ENCODE data around the gene LTBP3. TPM values are rescaled to one million over a fixed set of nuclear protein-coding genes. Genes with fewer than 3 reads are reported as not detected.

LTBP3 gene
- total and polyA plus RNA-seq, 8 donors = 44.7 to 151 (median 68.6) TPM

- no peaks in the 10 kb centered on the region for H3K27me3 ChIP-seq
- no peak for TF ChIP-seq CTCF (IDR thresholded peaks at IDR 0.05)
- H3K4me3 ChIP-seq = peak overlapping the region; percentile 46 to 81 (median 72)
- peaks cover 0 to 24% (median 4%) of the 10 kb centered on the region in 3 donors for H3K36me3 ChIP-seq
- no peak for DNase-seq
- no peaks in the 10 kb centered on the region for H3K9me3 ChIP-seq
- no peak for FAIRE-seq
- peaks cover 28 to 32% (median 29%) of the 10 kb centered on the region in 3 donors for H3K4me1 ChIP-seq
- WGBS, 2 donors = 1% methylated on average over 6 of the region's 6 CpGs
- intact Hi-C loops (cut with DNase I) = loop anchor here in 1 of 3 donors (2.0 kb wide), 1 partner anchor 76 kb away; the partner anchor contains the start of gene NEAT1
- ATAC-seq = no peak
- H3K27ac ChIP-seq = peak overlapping the region; percentile 96 to 99 (median 98)
These were observed 59.5 kb downstream of the LTBP3 start for GRCh38 chr11:65498727-65498976.

- peak overlapping the region; percentile 46 to 81 (median 72) for H3K4me3 ChIP-seq
- ATAC-seq (peak; percentile 8 to 36 (median 24)), FAIRE-seq (no peak), DNase-seq (peak in 4 of 6 donors; percentile 52 to 73 (median 67))
- H3K9me3 ChIP-seq = no peaks in the 10 kb centered on the region
- intact Hi-C loops (cut with DNase I) = loop anchor here in 1 of 3 donors (2.0 kb wide), 1 partner anchor 75 kb away; the partner anchor contains the start of gene NEAT1
- WGBS, 2 donors = 0 to 1% methylated on average over 24 of the region's 24 CpGs
- TF ChIP-seq CTCF (IDR thresholded peaks at IDR 0.05) = no peak
- peak overlapping the region; percentile 96 to 99 (median 98) for H3K27ac ChIP-seq
- peaks cover 33 to 34% (median 33%) of the 10 kb centered on the region in 3 donors for H3K4me1 ChIP-seq
- no peaks in the 10 kb centered on the region for H3K27me3 ChIP-seq
- H3K36me3 ChIP-seq = peaks cover 0 to 19% (median 4%) of the 10 kb centered on the region in 3 donors
These were observed 60.0 kb downstream of the LTBP3 start for GRCh38 chr11:65498042-65498726.

GRCh38 chr11:65497141-65498041 is 60.8 kb downstream of the LTBP3 start:
- peak; percentile 99 to 100 (median 99) for DNase-seq
- Histone ChIP-seq H3K27ac (peak overlapping the region; percentile 96 to 99 (median 98)), H3K9me3 (no peaks in the 10 kb centered on the region), H3K36me3 (peaks cover 0 to 11% (median 0%) of the 10 kb centered on the region in 3 donors), H3K4me1 (peaks cover 40 to 42% (median 41%) of the 10 kb centered on the region in 3 donors), H3K27me3 (no peaks in the 10 kb centered on the region), H3K4me3 (peak overlapping the region; percentile 46 to 81 (median 72))
- ATAC-seq = peak; percentile 67 to 84 (median 77)
- WGBS, 2 donors = 1% methylated on average over 43 to 61 of the region's 61 CpGs
- TF ChIP-seq CTCF (IDR thresholded peaks at IDR 0.05) = no peak
- intact Hi-C loops (cut with DNase I) = loop anchor here in 1 of 3 donors (2.0 kb wide), 1 partner anchor 75 kb away; the partner anchor contains the start of gene NEAT1
- FAIRE-seq = no peak

- TF ChIP-seq CTCF (IDR thresholded peaks at IDR 0.05) = no peak
- 43 to 44% methylated on average over 15 of the region's 15 CpGs for WGBS, 2 donors
- Histone ChIP-seq H3K9me3 (no peaks in the 10 kb centered on the region), H3K4me1 (peaks cover 47 to 50% (median 48%) of the 10 kb centered on the region in 3 donors), H3K27me3 (no peaks in the 10 kb centered on the region), H3K4me3 (peak overlapping the region in 2 of 4 donors; percentile 15 to 64), H3K27ac (peak overlapping the region; percentile 86 to 98 (median 96)), H3K36me3 (peaks cover 0 to 2% (median 0%) of the 10 kb centered on the region in 3 donors)
- FAIRE-seq (no peak), DNase-seq (peak in 2 of 6 donors; percentile 30 to 46), ATAC-seq (no peak)
- intact Hi-C loops (cut with DNase I) = no loop called here
These were observed 61.6 kb downstream of the LTBP3 start for GRCh38 chr11:65496304-65497140.
